A549 (cell line): ENCODE data around the gene ITGB1BP1.

Source experiments
- CHD2 ChIP-seq: fragments of 150-350 bp; IDR thresholded peaks from 2 replicates; pipeline ENCODE4 v1.6.1; 2014; ENCODE audit warnings: low read length; ENCODE audit not compliant: partially characterized antibody
- CTCF ChIP-seq: fragments of >200 bp; sonication (Bioruptor Twin); formaldehyde crosslinking; IDR thresholded peaks from 3 replicates; pipeline ENCODE4 v1.5.1; 2016
- EP300 ChIP-seq, 2 experiments: fragments of >200 bp; sonication (Bioruptor Twin); formaldehyde crosslinking; IDR thresholded peaks; 2 replicates in 1 of 2; 3 replicates in 1 of 2; pipeline ENCODE4 v1.6.1; 2016 to 2017
- HDAC2 ChIP-seq: fragments of 200-600 bp; sonication (generic); IDR thresholded peaks from 2 replicates; pipeline ENCODE4 v1.6.1; 2016
- HOXA7 ChIP-seq: fragments of 250-450 bp; sonication (Bioruptor Pico); IDR thresholded peaks from 2 replicates; pipeline ENCODE4 v1.5.0; 2020; ENCODE audit warnings: mild to moderate bottlenecking, moderate library complexity
- KDM1A ChIP-seq: fragments of 200-600 bp; sonication (generic); IDR thresholded peaks from 2 replicates; pipeline ENCODE4 v1.6.1; 2016; ENCODE audit warnings: low read depth, mild to moderate bottlenecking
- POLR2A ChIP-seq: IDR thresholded peaks from 2 replicates; pipeline ENCODE4 v1.6.1; 2012; ENCODE audit warnings: mild to moderate bottlenecking, low read length
- RAD21 ChIP-seq, 2 experiments: fragments of >200 bp in 1 of 2; sonication (Bioruptor Twin) in 1 of 2; formaldehyde crosslinking in 1 of 2; IDR thresholded peaks in 1 of 2; conservative IDR thresholded peaks in 1 of 2; 2 replicates in 1 of 2; 3 replicates in 1 of 2; pipeline ENCODE4 v1.6.1; 2012 to 2018; ENCODE audit warnings: inconsistent platforms in 1 of 2
- ZC3H11A ChIP-seq: fragments of 450-650 bp; IDR thresholded peaks from 2 replicates; pipeline ENCODE4 v1.6.1; 2014; ENCODE audit warnings: antibody characterized with exemption, mild to moderate bottlenecking
- ZNF302 ChIP-seq: fragments of 250-450 bp; sonication (Bioruptor Pico); IDR thresholded peaks from 2 replicates; pipeline ENCODE4 v1.9.0; 2021; ENCODE audit warnings: inconsistent platforms, mild to moderate bottlenecking, moderate library complexity
- TF ChIP-seq, protein P1 (sequence below): fragments of 450-650 bp; IDR thresholded peaks from 2 replicates; pipeline ENCODE4 v1.6.1; 2014; ENCODE audit warnings: antibody characterized with exemption

DNA sequence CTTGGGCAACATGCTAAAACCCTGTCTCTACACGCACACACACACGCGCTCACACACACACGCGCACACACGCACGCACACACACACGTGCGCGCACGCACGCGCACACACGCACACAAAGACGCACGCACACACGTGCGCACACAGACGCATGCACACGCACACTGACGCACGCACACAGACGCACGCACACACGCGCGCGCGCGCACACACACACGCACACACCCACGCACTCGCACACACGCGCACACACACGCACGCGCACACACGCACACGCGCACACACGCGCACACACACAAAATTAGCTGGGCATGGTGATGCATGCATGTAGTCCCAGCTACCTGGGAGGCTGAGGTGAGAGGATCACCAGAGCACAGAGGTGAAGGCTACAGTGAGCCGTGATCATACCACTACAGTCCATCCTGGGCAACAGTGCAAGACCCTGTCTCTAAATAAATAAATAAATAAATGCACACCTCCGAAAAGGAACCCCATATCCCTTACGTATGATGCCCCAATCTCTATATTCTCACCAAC is 42.9 kb upstream of the ITGB1BP1 start:
- TF ChIP-seq, protein P1, sequence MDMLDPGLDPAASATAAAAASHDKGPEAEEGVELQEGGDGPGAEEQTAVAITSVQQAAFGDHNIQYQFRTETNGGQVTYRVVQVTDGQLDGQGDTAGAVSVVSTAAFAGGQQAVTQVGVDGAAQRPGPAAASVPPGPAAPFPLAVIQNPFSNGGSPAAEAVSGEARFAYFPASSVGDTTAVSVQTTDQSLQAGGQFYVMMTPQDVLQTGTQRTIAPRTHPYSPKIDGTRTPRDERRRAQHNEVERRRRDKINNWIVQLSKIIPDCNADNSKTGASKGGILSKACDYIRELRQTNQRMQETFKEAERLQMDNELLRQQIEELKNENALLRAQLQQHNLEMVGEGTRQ, result no peak
- TF ChIP-seq POLR2A (no peak), CHD2 (no peak), RAD21 (conservative IDR thresholded peaks at IDR 0.05 in 1 of 2, IDR thresholded peaks at IDR 0.05 in 1 of 2) (no peak), CTCF (no peak), EP300 (IDR thresholded peaks at IDR 0.05) (no peak), ZC3H11A (no peak), HDAC2 (no peak), KDM1A (no peak), HOXA7 (CRISPR knock-in tag) (no peak), ZNF302 (CRISPR knock-in tag) (no peak)
